Activated T-cell treated with anti-CD3 and anti-CD28 coated beads, Interleukin-2, amount 50 U/mL, for 4 hours (primary cell): ENCODE data around the gene GRIK2. TPM values are rescaled to one million over a fixed set of nuclear protein-coding genes. Genes with fewer than 3 reads are reported as not detected.

ENCODE experiments used
- ATAC-seq, 2 donors: fragments of 200-7000 bp; cut with Tn5 transposase; one replicate each; pipeline ENCODE4 v1.10.0; 2021
- DNase-seq: peaks from one replicate; pipeline ENCODE4 v3.0.0-alpha.2; 2020
- H3K27me3 Mint-ChIP-seq: one replicate; pipeline ENCODE4 v1.8.0; 2021; ENCODE audit warnings: low read depth, mixed read lengths
- H3K36me3 Mint-ChIP-seq: one replicate; pipeline ENCODE4 v1.8.0; 2022; ENCODE audit warnings: mixed read lengths; ENCODE audit not compliant: insufficient read depth
- H3K4me1 Mint-ChIP-seq: one replicate; pipeline ENCODE4 v1.8.0; 2021; ENCODE audit warnings: low read depth, mixed read lengths
- H3K4me3 Mint-ChIP-seq: one replicate; pipeline ENCODE4 v1.8.0; 2021; ENCODE audit warnings: mild to moderate bottlenecking, moderate library complexity, mixed read lengths
- H3K9me3 Mint-ChIP-seq: one replicate; pipeline ENCODE4 v1.8.0; 2021; ENCODE audit warnings: mixed read lengths
- total RNA-seq, 3 donors: library from RNA; stranded (reverse); gene quantifications; one replicate each; pipeline ENCODE4 v1.2.1, GENCODE V29; 2021

GRIK2 gene
- total RNA-seq, 3 donors from 2014 or later: not detected

DNA sequence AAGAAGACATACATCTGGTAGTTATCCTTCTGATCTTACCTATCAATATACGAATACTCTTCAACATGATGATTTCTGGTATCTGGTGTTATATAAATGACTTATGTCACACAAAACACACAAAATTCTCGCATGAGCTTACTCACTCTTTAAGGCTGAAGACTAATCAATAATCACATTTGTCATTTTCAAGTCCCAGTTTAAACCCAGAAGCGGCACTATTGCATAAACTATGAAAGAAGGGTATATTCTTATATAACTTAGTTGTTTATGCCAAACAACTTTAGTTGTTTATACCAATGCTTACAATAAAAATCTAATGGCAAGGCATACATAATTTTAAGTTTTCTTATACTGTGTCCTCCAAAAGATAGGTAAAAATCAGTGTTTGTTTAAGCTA, 293.1 kb downstream of the GRIK2 start:
- H3K4me1 Mint-ChIP-seq: no peaks in the 10 kb centered on the region
- no peaks in the 10 kb centered on the region for H3K36me3 Mint-ChIP-seq
- H3K9me3 Mint-ChIP-seq: no peaks in the 10 kb centered on the region
- DNase-seq (no peak), ATAC-seq (no peak)
- no peaks in the 10 kb centered on the region for H3K27me3 Mint-ChIP-seq
- no peak overlapping the region for H3K4me3 Mint-ChIP-seq

DNA sequence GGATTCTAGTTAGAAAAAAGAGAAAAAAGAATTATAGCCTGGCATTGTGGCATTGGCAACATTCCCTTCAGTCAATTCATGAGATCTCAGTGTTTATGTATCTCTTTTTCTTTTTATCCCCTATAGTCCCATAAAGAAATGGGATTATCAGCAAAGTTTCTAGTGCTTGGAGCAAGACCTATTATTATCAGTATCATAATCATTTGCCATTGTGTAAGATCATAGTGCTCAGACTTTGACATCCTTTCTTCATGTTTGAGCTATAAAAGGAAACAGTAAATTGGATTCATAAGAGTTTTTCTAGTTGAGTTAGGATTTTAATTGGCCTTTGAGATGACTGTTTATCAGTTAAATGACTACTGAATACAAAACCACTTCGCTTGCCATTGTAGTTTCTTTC, 295.6 kb downstream of the GRIK2 start:
- no peak for ATAC-seq
- H3K27me3 Mint-ChIP-seq: no peaks in the 10 kb centered on the region

DNA sequence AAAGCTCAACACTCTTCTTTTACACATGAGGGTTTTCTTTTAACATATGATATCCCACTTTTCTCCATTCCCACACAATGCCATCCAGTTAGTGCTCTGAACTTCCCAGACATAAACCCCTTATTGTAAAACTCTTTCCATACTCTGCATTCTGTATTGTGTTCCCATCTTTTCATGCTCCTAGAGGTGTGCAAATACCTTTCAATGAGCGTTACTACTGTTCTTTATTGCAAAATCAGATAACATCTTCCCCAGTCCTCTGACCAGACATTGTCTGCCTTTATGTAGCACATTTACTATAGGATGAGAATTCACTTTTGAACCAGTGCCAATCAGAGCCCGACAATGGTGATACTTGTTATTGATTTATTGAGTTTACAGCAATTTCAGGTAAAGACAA, 296.2 kb downstream of the GRIK2 start:
- no peaks in the 10 kb centered on the region for H3K4me1 Mint-ChIP-seq
- no peaks in the 10 kb centered on the region for H3K36me3 Mint-ChIP-seq

More for the DNA sequence above, 295.6 kb downstream of the GRIK2 start:
- H3K36me3 Mint-ChIP-seq: no peaks in the 10 kb centered on the region
- no peak for DNase-seq
- no peaks in the 10 kb centered on the region for H3K4me1 Mint-ChIP-seq
- H3K4me3 Mint-ChIP-seq: no peak overlapping the region
- H3K9me3 Mint-ChIP-seq: no peaks in the 10 kb centered on the region

DNA sequence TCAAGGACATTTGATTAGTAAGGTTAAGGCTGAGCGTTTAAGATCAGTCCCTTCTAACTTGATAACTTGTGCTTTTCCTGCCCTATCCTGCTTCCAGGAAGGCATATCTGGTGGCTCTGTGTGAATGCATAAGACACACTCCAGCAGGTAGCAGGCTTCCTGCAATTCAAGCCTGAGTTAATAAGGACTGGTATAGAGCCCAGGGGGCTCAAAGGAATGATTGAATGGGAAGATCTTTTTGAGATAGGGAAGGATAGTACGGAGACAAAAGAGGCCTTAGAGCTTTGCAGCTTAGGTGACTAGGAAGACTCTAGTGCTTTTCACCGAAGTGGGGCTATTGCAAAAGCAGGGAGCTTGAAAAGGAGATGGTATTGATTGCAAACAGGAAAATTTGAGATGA, 307.1 kb downstream of the GRIK2 start:
- no peak overlapping the region for H3K4me3 Mint-ChIP-seq
- ATAC-seq (no peak), DNase-seq (no peak)
- H3K4me1 Mint-ChIP-seq: no peaks in the 10 kb centered on the region
- peaks cover 5% of the 10 kb centered on the region for H3K9me3 Mint-ChIP-seq
- H3K36me3 Mint-ChIP-seq: no peaks in the 10 kb centered on the region
- H3K27me3 Mint-ChIP-seq: no peaks in the 10 kb centered on the region

More for the DNA sequence above, 296.2 kb downstream of the GRIK2 start:
- Mint-ChIP-seq H3K9me3 (no peaks in the 10 kb centered on the region), H3K4me3 (no peak overlapping the region), H3K27me3 (no peaks in the 10 kb centered on the region)
- DNase-seq: no peak
- ATAC-seq: no peak

DNA sequence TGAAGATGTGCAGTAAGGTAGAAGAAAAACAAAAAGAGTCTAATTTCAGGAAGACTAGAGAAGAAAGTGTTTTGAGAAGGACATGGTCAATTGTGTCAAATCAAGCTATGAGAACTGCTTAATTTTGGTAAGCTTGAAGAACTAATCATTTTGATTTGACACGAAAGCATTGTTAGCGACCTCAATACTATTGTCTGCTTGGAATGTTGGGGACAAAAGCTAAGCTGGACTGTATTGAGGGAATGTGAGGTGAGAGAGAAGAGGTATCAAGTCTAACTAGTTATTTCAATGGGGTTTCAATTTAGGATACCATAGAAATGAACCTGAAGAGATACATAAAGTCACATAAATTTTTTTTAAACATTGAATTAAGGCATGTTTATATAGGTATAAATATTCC, 309.8 kb downstream of the GRIK2 start:
- H3K4me1 Mint-ChIP-seq: no peaks in the 10 kb centered on the region
- H3K4me3 Mint-ChIP-seq: no peak overlapping the region
- H3K36me3 Mint-ChIP-seq: no peaks in the 10 kb centered on the region
- DNase-seq (no peak), ATAC-seq (no peak)
- H3K27me3 Mint-ChIP-seq: no peaks in the 10 kb centered on the region
- H3K9me3 Mint-ChIP-seq: peaks cover 5% of the 10 kb centered on the region

DNA sequence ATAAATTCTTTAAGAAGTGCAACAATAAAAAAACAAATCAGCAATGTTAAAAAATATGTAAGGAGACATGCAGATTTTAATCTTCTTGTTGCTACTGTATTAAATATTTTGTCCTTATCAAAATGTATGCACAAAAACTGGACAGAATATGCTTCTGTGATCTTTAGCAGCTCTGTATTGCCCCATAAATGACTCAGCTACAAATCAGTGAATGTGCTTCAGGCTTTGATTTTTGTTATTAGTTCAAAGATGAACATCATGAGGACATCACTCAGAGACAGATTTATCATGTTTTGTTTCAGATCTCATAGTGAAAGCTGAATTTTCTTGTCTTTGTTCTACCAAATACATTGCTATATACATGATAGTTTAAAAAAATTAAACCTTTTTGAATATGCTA, 312.4 kb downstream of the GRIK2 start:
- H3K4me3 Mint-ChIP-seq: no peak overlapping the region
- no peak for ATAC-seq
- no peaks in the 10 kb centered on the region for H3K4me1 Mint-ChIP-seq
- no peaks in the 10 kb centered on the region for H3K36me3 Mint-ChIP-seq
- DNase-seq: no peak
- H3K9me3 Mint-ChIP-seq: peaks cover 5% of the 10 kb centered on the region
- no peaks in the 10 kb centered on the region for H3K27me3 Mint-ChIP-seq

DNA sequence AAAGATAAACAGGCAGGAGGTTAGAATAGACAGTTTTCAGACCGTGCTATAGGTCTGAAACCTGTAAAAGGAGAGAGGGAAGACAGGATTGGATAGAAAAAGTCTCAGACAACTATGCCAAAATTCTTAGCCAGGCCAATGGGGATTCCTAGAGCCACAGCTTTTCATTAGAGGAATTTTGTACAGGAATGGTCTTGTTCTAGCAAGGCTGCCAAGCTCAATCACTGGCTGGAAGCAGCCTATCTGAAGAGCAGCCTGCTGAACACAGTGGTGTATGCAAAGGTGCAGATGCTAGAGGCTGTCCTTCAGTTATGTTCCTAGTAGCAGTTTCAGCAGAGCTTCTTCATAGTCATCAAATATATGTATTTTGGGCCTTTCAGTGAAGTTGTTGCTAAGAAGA, 313.1 kb downstream of the GRIK2 start:
- Mint-ChIP-seq H3K9me3 (peaks cover 5% of the 10 kb centered on the region), H3K36me3 (no peaks in the 10 kb centered on the region), H3K4me1 (no peaks in the 10 kb centered on the region), H3K4me3 (no peak overlapping the region), H3K27me3 (no peaks in the 10 kb centered on the region)
- DNase-seq: no peak
- no peak for ATAC-seq

DNA sequence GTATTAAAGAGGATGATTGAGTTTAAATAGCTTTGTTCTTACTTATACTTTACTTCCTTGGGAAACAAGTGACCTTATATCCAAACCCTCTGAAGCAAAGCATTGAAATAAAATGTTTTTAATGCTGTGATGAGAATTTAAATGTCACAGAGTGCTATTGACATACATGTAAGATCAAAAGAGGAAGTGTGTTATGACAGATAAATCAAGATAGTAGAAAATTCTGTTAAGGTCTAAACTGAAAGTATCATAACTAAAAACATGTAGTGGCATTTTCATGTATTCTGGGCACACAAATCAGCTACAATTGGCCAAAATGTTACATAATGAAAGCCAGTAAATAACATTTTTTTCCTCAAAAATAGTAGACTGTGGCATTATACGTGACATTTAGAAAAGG, 318.0 kb downstream of the GRIK2 start:
- DNase-seq: no peak
- Mint-ChIP-seq H3K9me3 (no peaks in the 10 kb centered on the region), H3K27me3 (no peaks in the 10 kb centered on the region), H3K36me3 (no peaks in the 10 kb centered on the region), H3K4me3 (no peak overlapping the region), H3K4me1 (no peaks in the 10 kb centered on the region)
- ATAC-seq: no peak

DNA sequence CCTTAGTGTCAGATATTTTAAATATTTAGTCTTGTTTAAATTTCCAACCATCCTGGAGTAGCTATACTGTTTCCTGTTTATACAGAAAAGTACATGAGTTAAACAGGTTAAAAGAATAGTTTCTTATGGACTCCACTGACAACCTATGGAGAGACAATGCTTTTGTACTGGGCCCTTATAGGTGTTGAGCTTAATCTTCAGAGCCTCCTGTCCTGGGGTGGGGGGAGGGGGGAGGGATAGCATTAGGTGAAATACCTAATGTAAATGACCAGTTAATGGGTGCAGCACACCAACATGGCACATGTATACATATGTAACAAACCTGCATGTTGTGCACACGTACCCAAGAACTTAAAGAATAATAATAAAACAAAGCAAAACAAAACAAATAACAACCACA, 322.9 kb downstream of the GRIK2 start:
- DNase-seq (no peak), ATAC-seq (no peak)
- Mint-ChIP-seq H3K36me3 (no peaks in the 10 kb centered on the region), H3K9me3 (no peaks in the 10 kb centered on the region), H3K27me3 (no peaks in the 10 kb centered on the region), H3K4me1 (no peaks in the 10 kb centered on the region), H3K4me3 (no peak overlapping the region)

DNA sequence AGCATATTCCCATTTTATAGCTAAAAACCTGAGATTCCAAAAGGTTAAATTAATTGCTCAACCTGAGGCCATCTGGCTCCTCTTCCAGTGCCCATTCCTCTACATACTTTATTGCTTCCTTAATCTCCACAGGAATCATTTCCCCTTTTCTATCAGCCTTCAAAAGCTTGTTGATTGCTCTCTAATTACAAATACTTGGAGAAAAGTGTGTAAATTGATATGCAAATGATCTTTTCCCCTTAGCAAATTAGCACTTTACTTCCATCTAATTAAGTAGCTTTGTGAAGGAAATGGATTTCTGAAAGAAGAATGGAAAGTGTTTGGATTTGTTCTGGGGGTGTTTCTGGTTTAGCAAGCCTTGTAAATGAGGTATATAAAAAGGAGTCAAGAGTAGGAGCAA, 323.3 kb downstream of the GRIK2 start:
- H3K9me3 Mint-ChIP-seq: no peaks in the 10 kb centered on the region
- no peak for DNase-seq
- ATAC-seq: no peak
- H3K4me3 Mint-ChIP-seq: no peak overlapping the region
- no peaks in the 10 kb centered on the region for H3K4me1 Mint-ChIP-seq
- no peaks in the 10 kb centered on the region for H3K36me3 Mint-ChIP-seq
- H3K27me3 Mint-ChIP-seq: no peaks in the 10 kb centered on the region

DNA sequence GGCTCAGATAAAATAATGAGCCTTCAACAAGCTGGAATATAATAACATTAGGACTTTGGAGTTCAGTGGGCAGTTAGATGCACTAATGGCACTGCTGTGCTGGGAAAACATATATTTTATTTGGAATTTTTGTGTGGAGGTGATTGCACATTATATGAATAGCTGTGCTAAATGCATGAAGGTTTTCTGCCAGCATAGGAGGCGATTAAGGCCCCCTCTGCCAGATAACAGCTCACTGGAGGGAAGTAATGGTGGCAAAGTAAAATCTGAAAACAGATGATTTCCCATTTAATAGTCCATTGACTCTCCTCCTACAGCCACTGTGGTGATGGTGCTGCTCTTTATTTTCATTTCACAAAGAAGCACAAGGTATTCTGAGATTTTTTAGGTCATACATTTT, 326.0 kb downstream of the GRIK2 start:
- ATAC-seq: no peak
- Mint-ChIP-seq H3K36me3 (no peaks in the 10 kb centered on the region), H3K4me1 (no peaks in the 10 kb centered on the region), H3K9me3 (peaks cover 5% of the 10 kb centered on the region), H3K4me3 (no peak overlapping the region), H3K27me3 (no peaks in the 10 kb centered on the region)
- DNase-seq: no peak

DNA sequence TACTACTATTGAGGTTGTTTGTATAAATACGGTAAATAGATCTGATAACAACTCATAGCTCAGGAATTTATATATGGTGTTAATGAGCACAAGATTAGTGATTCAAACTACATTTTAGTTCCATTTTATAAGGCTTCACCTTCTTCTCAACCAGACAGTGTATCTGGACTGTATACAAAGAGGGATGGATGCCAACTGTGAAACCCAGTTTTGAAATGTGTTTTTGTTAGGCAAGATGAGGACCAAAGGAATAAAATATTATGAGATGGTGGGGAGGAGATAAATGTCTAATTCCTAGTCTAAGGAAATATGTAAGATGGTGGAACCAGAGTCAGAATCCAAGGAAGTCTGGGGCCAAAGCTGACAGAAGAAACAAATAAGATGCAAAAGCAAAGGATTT, 329.0 kb downstream of the GRIK2 start:
- Mint-ChIP-seq H3K4me3 (no peak overlapping the region), H3K27me3 (no peaks in the 10 kb centered on the region), H3K36me3 (no peaks in the 10 kb centered on the region), H3K4me1 (no peaks in the 10 kb centered on the region), H3K9me3 (peaks cover 5% of the 10 kb centered on the region)
- DNase-seq: no peak
- ATAC-seq: no peak

DNA sequence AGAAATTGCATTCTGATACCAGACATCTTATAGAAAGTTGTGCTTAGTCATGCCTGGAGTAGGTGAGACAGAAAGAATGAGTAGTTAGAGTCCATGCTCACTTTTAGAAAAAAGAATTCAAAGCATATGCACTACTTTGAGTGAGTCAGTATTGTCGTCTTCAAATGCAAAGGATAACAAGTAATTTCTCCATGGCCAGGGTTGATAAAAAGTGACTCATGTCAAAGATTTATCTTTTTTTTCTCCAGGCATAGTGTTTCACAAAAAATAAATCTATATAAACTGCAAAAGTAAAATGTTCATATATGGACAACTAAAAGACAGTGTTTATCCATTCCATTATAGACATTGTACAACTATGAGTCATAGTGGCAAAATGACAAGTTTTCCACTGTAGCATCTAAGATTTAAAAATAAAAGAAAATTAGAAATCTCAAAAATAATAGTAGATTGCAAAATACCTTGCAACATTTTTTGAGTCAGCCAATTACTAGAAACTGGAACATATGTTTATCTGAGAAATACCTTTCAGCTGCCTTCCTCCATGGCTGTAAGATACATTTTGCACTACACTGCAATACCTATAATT, 329.6 kb downstream of the GRIK2 start:
- peaks cover 5% of the 10 kb centered on the region for H3K9me3 Mint-ChIP-seq
- no peaks in the 10 kb centered on the region for H3K4me1 Mint-ChIP-seq
- no peak for ATAC-seq
- DNase-seq: no peak
- H3K36me3 Mint-ChIP-seq: no peaks in the 10 kb centered on the region
- H3K27me3 Mint-ChIP-seq: no peaks in the 10 kb centered on the region
- H3K4me3 Mint-ChIP-seq: no peak overlapping the region

DNA sequence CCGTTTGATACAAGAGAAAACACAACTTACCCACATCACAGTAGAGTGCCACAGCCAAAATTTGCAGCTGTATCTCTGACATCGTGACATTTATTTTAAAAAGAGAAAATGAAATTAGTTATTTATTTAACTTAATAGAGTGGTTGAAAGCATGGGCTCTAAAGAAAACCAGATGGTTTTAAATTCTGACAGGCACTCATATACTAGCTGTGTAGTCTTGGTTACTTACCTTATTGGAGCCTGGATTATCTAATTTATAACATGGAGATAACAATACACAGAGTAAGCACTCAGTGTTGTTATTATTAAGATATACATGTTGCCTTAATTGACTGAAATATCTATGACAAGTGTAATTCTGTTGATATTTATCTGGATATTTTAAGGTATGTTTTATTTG, 334.9 kb downstream of the GRIK2 start:
- H3K36me3 Mint-ChIP-seq: no peaks in the 10 kb centered on the region
- H3K4me1 Mint-ChIP-seq: no peaks in the 10 kb centered on the region
- DNase-seq (no peak), ATAC-seq (no peak)
- no peaks in the 10 kb centered on the region for H3K27me3 Mint-ChIP-seq
- no peak overlapping the region for H3K4me3 Mint-ChIP-seq
- peaks cover 4% of the 10 kb centered on the region for H3K9me3 Mint-ChIP-seq

DNA sequence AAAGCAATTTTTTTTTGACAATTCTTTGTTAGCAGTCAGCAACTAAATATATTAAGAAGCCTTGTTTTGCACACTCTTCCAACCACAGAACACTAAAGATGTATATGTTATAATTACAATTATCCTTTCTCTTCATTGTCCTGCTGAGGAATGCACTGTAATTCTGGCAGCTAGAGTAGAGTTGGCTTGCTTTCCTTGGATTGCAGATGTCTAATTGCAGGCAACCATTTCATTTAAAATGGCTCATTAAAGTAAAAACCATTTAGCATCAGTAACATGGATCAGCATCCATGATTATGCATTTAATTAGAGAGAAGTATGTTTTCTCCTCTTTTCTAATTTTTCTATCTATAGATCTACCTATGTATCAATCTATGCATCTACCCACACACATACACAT, 335.4 kb downstream of the GRIK2 start:
- H3K4me3 Mint-ChIP-seq: no peak overlapping the region
- H3K9me3 Mint-ChIP-seq: peaks cover 4% of the 10 kb centered on the region
- no peaks in the 10 kb centered on the region for H3K36me3 Mint-ChIP-seq
- H3K27me3 Mint-ChIP-seq: no peaks in the 10 kb centered on the region
- no peak for DNase-seq
- no peak for ATAC-seq
- H3K4me1 Mint-ChIP-seq: no peaks in the 10 kb centered on the region

DNA sequence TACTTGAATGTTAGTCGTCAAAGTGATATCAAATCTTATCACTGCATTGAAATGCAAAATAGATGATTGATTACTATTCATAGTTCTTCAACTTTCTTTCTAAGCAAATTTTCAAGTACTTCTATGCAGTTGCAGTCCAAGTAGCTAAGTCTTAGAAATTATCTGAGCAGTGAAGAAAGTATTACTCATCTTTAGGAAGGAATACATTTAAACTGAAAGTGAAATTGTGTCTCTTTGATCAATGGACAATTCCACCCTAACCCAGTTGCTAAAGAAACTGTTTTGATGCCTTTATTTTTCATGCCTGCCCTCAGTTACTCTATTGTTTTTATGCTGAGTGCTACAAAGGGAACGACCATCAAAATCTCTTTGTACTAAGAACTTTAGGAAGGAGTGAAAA, 337.4 kb downstream of the GRIK2 start:
- H3K36me3 Mint-ChIP-seq: no peaks in the 10 kb centered on the region
- H3K4me1 Mint-ChIP-seq: no peaks in the 10 kb centered on the region
- peaks cover 4% of the 10 kb centered on the region for H3K9me3 Mint-ChIP-seq
- no peak overlapping the region for H3K4me3 Mint-ChIP-seq
- H3K27me3 Mint-ChIP-seq: no peaks in the 10 kb centered on the region
- ATAC-seq (no peak), DNase-seq (no peak)
